ENCODE data around the gene COL12A1.

COL12A1 gene

GRCh38 chr6:75167325-75167724 is 38.5 kb downstream of the COL12A1 start:
- no peak for DNase-seq (ENCODE audit: extremely low read depth, low read depth)
- TF ChIP-seq CTCF (IDR thresholded peaks at IDR 0.05; ENCODE audit: low read depth, low read length): no peak

GRCh38 chr6:75166773-75167172 is 39.1 kb downstream of the COL12A1 start:
- DNase-seq (ENCODE audit: extremely low read depth, low read depth): no peak
- TF ChIP-seq CTCF (IDR thresholded peaks at IDR 0.05; ENCODE audit: low read depth, low read length): no peak

GRCh38 chr6:75166236-75166635 is 39.6 kb downstream of the COL12A1 start:
- no peak for DNase-seq (ENCODE audit: extremely low read depth, low read depth)
- no peak for TF ChIP-seq CTCF (IDR thresholded peaks at IDR 0.05; ENCODE audit: low read depth, low read length)

GRCh38 chr6:75158176-75158575 is 47.7 kb downstream of the COL12A1 start:
- TF ChIP-seq CTCF (IDR thresholded peaks at IDR 0.05; ENCODE audit: low read depth, low read length): no peak

GRCh38 chr6:75157336-75157735 is 48.5 kb downstream of the COL12A1 start:
- TF ChIP-seq CTCF (IDR thresholded peaks at IDR 0.05; ENCODE audit: low read depth, low read length): no peak
- DNase-seq (ENCODE audit: extremely low read depth, low read depth): no peak

More at GRCh38 chr6:75158176-75158575, 47.7 kb downstream of the COL12A1 start:
- no peak for DNase-seq (ENCODE audit: extremely low read depth, low read depth)

GRCh38 chr6:75156186-75156878 is 49.5 kb downstream of the COL12A1 start:
- DNase-seq (ENCODE audit: extremely low read depth, low read depth): no peak
- no peak for TF ChIP-seq CTCF (IDR thresholded peaks at IDR 0.05; ENCODE audit: low read depth, low read length)

- DNase-seq (ENCODE audit: extremely low read depth, low read depth): no peak
- TF ChIP-seq CTCF (IDR thresholded peaks at IDR 0.05; ENCODE audit: low read depth, low read length): no peak
These were observed 50.2 kb downstream of the COL12A1 start for GRCh38 chr6:75155631-75156030.

Measured in AG09319 (cell line).